ENCODE data around the gene TIGD3. TPM values are rescaled to one million over a fixed set of nuclear protein-coding genes. Genes with fewer than 3 reads are reported as not detected.

TIGD3 gene
- under 1 TPM; under 0.01 to 0.33 TPM for total RNA-seq

GRCh38 chr11:65354265-65355012, at the start of gene TIGD3:
TIGD3 (plus strand) TSS chr11:65354751; CDS start chr11:65355809, 1,058 bp downstream.

DNA sequence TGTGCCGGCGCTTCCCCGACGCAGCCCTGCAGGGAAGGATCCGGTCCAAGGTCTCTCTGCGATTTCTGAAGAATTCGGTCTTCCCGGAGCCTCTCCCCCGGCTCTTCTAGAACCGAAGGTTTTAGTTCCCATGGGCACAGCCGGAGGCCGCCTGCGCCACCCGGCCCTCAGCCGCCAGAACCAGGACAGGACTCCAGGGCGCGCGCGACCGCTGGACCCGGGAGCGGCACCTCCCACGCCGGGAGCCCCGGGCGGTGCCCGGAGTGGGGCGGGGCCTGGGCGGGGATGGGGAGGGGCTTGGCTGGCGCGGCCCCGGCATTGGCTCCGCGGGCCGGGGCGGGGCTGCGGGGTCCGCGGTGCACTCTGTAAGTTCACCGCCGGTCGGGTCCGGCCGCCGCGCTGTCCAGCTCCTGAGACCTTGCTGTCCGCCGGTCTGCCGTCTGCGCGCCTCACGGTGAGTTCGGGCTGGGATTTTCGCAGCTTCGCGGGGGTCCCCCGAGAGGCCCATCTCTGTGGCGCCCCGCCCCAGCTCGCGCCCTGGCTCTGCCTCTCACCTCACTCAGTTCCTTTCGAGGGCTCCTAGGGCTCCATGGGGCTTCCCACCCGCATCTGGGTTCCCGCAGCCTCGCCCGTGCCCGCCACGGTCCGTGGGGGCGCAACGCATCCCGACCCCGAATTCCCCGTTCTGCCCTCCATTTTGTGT, 39.9 kb upstream of the TIGD3 start, which contains the start of gene CDC42EP2:
Gene CDC42EP2, plus strand, starts transcription at position 366 of the 703 bp plus-strand sequence. CDS start 6,033 bp downstream, outside the sequence.

DNA sequence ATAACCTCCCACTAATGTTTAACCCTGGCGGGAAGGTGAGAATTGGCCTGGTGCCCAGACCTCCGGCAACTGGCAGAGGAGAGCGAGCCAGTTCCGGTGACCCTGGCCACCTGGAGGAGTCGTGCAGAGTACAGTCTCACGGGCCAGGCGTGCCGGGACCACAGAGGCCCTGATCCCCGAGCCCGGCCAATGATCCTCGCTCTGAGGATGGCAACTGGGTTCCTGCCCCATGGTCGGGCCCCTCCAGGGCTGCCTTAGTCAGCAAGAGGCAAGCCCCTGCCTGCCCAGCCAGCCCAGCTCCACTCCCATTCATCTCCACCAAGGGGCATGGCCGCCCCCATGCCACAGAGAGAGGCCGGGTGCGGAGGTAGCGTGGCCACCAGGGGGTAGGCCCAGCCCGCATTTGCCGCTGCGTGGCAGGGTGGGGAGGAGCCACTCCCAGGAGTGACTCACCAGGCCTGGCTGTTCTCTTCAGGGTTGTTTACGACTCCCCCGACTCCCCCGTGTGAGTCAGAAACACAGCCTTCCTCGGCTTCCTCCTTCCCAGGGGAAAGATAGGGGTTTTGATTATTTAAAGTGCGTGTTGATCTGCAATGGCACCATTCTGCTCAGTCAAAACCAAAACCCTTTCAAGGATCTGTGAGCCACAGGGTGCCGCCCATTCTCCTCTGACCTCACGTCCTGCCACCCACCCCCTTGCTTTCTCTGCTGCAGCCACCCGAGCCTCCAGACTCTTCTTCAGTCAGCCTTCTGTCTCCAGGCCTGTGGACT, 27.7 kb downstream of the TIGD3 start, which contains the start of gene SLC25A45:
Gene SLC25A45, minus strand, starts transcription at position 614 of the 771 bp plus-strand sequence. CDS start 695 bp downstream, outside the sequence.

DNA sequence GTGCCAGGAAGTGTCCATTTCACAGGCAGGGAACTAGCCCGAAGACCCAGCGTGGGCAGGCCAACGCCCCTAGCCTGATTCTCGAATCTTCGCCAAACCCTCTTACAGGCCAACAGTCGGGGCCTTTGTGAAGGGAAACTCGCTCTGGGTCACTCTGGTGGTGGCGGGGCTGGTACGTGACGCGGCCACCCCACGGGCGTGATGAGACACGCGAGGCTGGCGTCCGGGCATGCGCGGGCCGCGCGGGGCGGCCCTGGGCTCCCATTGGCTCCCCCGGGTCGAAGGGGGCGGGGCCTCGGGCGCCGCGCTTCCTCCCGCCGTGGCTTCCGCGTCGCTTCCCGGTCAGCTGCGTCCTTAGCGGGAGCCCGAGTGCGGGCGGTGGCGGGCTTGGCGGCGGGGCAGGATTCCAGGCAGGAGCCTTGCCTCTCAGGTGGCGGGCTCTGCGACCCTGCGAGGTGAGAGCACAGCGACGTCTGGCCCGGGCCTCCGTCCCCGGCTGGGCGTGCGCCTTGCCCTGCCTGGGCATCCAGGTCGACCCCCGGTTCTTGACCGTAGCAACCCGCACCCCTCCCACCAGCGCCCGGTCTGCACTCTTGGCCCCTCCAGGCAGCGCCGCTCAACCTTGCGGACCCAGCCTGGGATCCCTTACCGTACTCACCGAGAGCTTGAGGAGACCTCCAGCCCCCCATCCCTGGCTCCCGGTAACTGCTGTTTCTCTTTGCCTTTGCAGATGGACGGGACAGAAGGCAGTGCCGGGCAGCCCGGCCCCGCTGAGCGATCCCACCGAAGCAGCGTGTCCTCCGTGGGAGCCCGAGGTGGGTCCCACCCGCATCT, 32.0 kb downstream of the TIGD3 start, which contains the start of gene FRMD8:
Gene FRMD8, plus strand, starts transcription at position 331 of the 834 bp plus-strand sequence. Its CDS starts 400 bp downstream, at position 731.

Other genes starting within 250 kb of the TIGD3 start
- gene TM7SF2, start 242.9 kb upstream of the TIGD3 start, total RNA-seq: 1 to 10 TPM; 9.3 TPM
- gene ZNHIT2, start 237.1 kb upstream of the TIGD3 start, total RNA-seq: 10 to 100 TPM; 13.1 to 16.7 TPM
- gene FAU, start 232.6 kb upstream of the TIGD3 start, total RNA-seq: 100 to 1,000 TPM; 127 to 221 TPM
- gene MRPL49, start 232.4 kb upstream of the TIGD3 start, total RNA-seq: 10 to 100 TPM; 59.2 to 59.6 TPM
- gene SYVN1, start 220.2 kb upstream of the TIGD3 start, total RNA-seq: 10 to 100 TPM; 16.0 to 18.6 TPM
- gene SPDYC, start 184.5 kb upstream of the TIGD3 start, total RNA-seq: not detected
- 100 to 1,000 TPM; 101 to 111 TPM for gene CAPN1, start 172.8 kb upstream of the TIGD3 start, total RNA-seq
- 10 to 100 TPM; 18.6 to 37.3 TPM for gene POLA2, start 92.8 kb upstream of the TIGD3 start, total RNA-seq
- gene CDC42EP2, start 39.9 kb upstream of the TIGD3 start, total RNA-seq: 1 to 10 TPM in 1 of 2 donors, under 1 TPM in 1; 0.34 to 3.0 TPM
- 10 to 100 TPM; 43.7 to 45.6 TPM for gene DPF2, start 20.9 kb upstream of the TIGD3 start, total RNA-seq
- gene SLC25A45, start 27.9 kb downstream of the TIGD3 start, total RNA-seq: 1 to 10 TPM; 1.3 to 3.8 TPM
- gene FRMD8, start 31.9 kb downstream of the TIGD3 start, total RNA-seq: 100 to 1,000 TPM in 1 of 2 donors, 10 to 100 TPM in 1; 59.2 to 108 TPM
- gene NEAT1, start 68.0 kb downstream of the TIGD3 start, total RNA-seq: 100 to 1,000 TPM; 128 to 294 TPM
- 1,000 to 10,000 TPM; 3,281 to 4,065 TPM for gene MALAT1, start 144.3 kb downstream of the TIGD3 start, total RNA-seq
- 10 to 100 TPM; 75.0 to 90.9 TPM for gene SCYL1, start 170.3 kb downstream of the TIGD3 start, total RNA-seq
- gene LTBP3, start 203.6 kb downstream of the TIGD3 start, total RNA-seq: 10 to 100 TPM in 1 of 2 donors, 1 to 10 TPM in 1; 9.3 to 14.3 TPM
- gene ZNRD2, start 215.7 kb downstream of the TIGD3 start, total RNA-seq: 10 to 100 TPM; 40.3 to 75.3 TPM
- 10 to 100 TPM; 15.0 to 15.5 TPM for gene FAM89B, start 217.8 kb downstream of the TIGD3 start, total RNA-seq
- 10 to 100 TPM; 18.0 to 49.2 TPM for gene EHBP1L1, start 221.3 kb downstream of the TIGD3 start, total RNA-seq
- gene KCNK7, start 241.0 kb downstream of the TIGD3 start, total RNA-seq: under 1 TPM; 0.33 to 0.34 TPM